Measurements from ENCODE around the gene COL4A3. TPM values are rescaled to one million over a fixed set of nuclear protein-coding genes. Genes with fewer than 3 reads are reported as not detected.

Gene COL4A3
- total and polyA plus RNA-seq, 2 donors (not counting 3 experiments of a cell fraction or from before 2014, with no cell fraction given): not detected

GRCh38 chr2:227320305-227321094, 156.1 kb downstream of the COL4A3 start:
- H2AFZ ChIP-seq (ENCODE audit: low read depth, low read length): no peak overlapping the region
- H3K27ac ChIP-seq (ENCODE audit: insufficient read depth, low read depth, low read length): no peak overlapping the region
- intact Hi-C loops (cut with micrococcal nuclease) (no loop called here), dilution Hi-C loops (cut with MboI; ENCODE audit: extremely low pct_ligation_motif_present, low sequenced_read_pairs) (no loop called here)
- H3K9ac ChIP-seq (replicated peaks; ENCODE audit: extremely low read depth, insufficient read depth, low read length): no peak overlapping the region
- CTCF ChIA-PET: interaction anchor here (1.2 kb wide), 1 partner anchor 24 kb away, joined by 3 read pairs; no protein-coding TSS in a partner anchor
- H3K9me1 ChIP-seq (replicated peaks; ENCODE audit: control insufficient read depth, extremely low read depth, insufficient read depth, low read length): no peaks in the 10 kb centered on the region
- no peak overlapping the region for H3K4me2 ChIP-seq (ENCODE audit: insufficient read depth, low read length)
- POLR2A ChIA-PET: no interaction called here
- no peak overlapping the region for H3K4me3 ChIP-seq (replicated peaks in 1 of 3; ENCODE audit: insufficient read depth in 1 of 3, low read depth in 1 of 3, low read length in 3 of 3)
- FAIRE-seq (no peak), DNase-seq (ENCODE audit: low read depth, low spot score) (no peak)
- H3K27me3 ChIP-seq (ENCODE audit: control insufficient read depth in 2 of 2, insufficient read depth in 2 of 2, low read length in 2 of 2): no peaks in the 10 kb centered on the region
- TF ChIP-seq CTCF (IDR thresholded peaks at IDR 0.05; ENCODE audit: extremely low read depth in 1 of 2, insufficient read depth in 1 of 2, low read depth in 1 of 2, low read length in 2 of 2): no peak
- no peak for TF ChIP-seq GATA2 (IDR thresholded peaks at IDR 0.05; ENCODE audit: insufficient read depth, insufficient read length, low read depth, low read length)
- H3K9me3 ChIP-seq (replicated peaks; ENCODE audit: control insufficient read depth, insufficient read depth, low read length): no peaks in the 10 kb centered on the region
- BruUV-seq (replicated peaks): no TSS peak
- no peaks in the 10 kb centered on the region for H4K20me1 ChIP-seq (replicated peaks; ENCODE audit: control insufficient read depth, extremely low read depth, insufficient read depth, low read length)
- H3K4me1 ChIP-seq (ENCODE audit: control insufficient read depth, extremely low read depth, insufficient read depth, low read length): peaks cover 5% of the 10 kb centered on the region
- H3K79me2 ChIP-seq (ENCODE audit: control insufficient read depth, insufficient read depth, low read length): peaks cover 3% of the 10 kb centered on the region
- no peaks in the 10 kb centered on the region for H3K36me3 ChIP-seq (ENCODE audit: control insufficient read depth in 2 of 2, extremely low read depth in 1 of 2, insufficient read depth in 2 of 2, low read length in 2 of 2)

- TF ChIP-seq POLR2AphosphoS5 (IDR thresholded peaks at IDR 0.05; ENCODE audit: insufficient read depth, low read depth, low read length): no peak
- no peak for TF ChIP-seq GATA2 (IDR thresholded peaks at IDR 0.05; ENCODE audit: insufficient read depth, insufficient read length, low read depth, low read length)
- no peak for TF ChIP-seq EZH2 (IDR thresholded peaks at IDR 0.05; ENCODE audit: borderline replicate concordance, low read depth, low read length, severe bottlenecking)
- no peak for TF ChIP-seq FOS (IDR thresholded peaks at IDR 0.05; ENCODE audit: borderline replicate concordance, insufficient read depth, low read length)
- TF ChIP-seq, protein P1, sequence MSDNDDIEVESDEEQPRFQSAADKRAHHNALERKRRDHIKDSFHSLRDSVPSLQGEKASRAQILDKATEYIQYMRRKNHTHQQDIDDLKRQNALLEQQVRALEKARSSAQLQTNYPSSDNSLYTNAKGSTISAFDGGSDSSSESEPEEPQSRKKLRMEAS (IDR thresholded peaks at IDR 0.05; ENCODE audit: insufficient read depth, insufficient read length): no peak
- TF ChIP-seq POLR2A (IDR thresholded peaks at IDR 0.05; ENCODE audit: low read depth, low read length): no peak
- TF ChIP-seq MYC (IDR thresholded peaks at IDR 0.05; ENCODE audit: low read depth, low read length): no peak
- no peak for TF ChIP-seq CTCF (IDR thresholded peaks at IDR 0.05; ENCODE audit: extremely low read depth in 1 of 2, insufficient read depth in 1 of 2, low read depth in 1 of 2, low read length in 2 of 2)
- TF ChIP-seq JUN (IDR thresholded peaks at IDR 0.05; ENCODE audit: borderline replicate concordance, insufficient read depth, insufficient read length, low read depth): no peak
- H3K9me1 ChIP-seq (replicated peaks; ENCODE audit: control insufficient read depth, extremely low read depth, insufficient read depth, low read length): no peaks in the 10 kb centered on the region
- H2AFZ ChIP-seq (ENCODE audit: low read depth, low read length): no peak overlapping the region
- no peaks in the 10 kb centered on the region for H3K27me3 ChIP-seq (ENCODE audit: control insufficient read depth in 2 of 2, insufficient read depth in 2 of 2, low read length in 2 of 2)
- BruUV-seq (replicated peaks): no TSS peak
- DNase-seq (ENCODE audit: low read depth, low spot score): no peak
- no peaks in the 10 kb centered on the region for H4K20me1 ChIP-seq (replicated peaks; ENCODE audit: control insufficient read depth, extremely low read depth, insufficient read depth, low read length)
- H3K4me1 ChIP-seq (ENCODE audit: control insufficient read depth, extremely low read depth, insufficient read depth, low read length): peaks cover 12% of the 10 kb centered on the region
- H3K79me2 ChIP-seq (ENCODE audit: control insufficient read depth, insufficient read depth, low read length): peaks cover 25% of the 10 kb centered on the region
- no peak overlapping the region for H3K9ac ChIP-seq (replicated peaks; ENCODE audit: extremely low read depth, insufficient read depth, low read length)
- no peak overlapping the region for H3K4me3 ChIP-seq (replicated peaks in 1 of 3; ENCODE audit: insufficient read depth in 1 of 3, low read depth in 1 of 3, low read length in 3 of 3)
- no peaks in the 10 kb centered on the region for H3K36me3 ChIP-seq (ENCODE audit: control insufficient read depth in 2 of 2, extremely low read depth in 1 of 2, insufficient read depth in 2 of 2, low read length in 2 of 2)
- intact Hi-C loops (cut with micrococcal nuclease) (no loop called here), dilution Hi-C loops (cut with MboI; ENCODE audit: extremely low pct_ligation_motif_present, low sequenced_read_pairs) (no loop called here)
- ChIA-PET POLR2A (no interaction called here), CTCF (no interaction called here)
- H3K9me3 ChIP-seq (replicated peaks; ENCODE audit: control insufficient read depth, insufficient read depth, low read length): no peaks in the 10 kb centered on the region
- FAIRE-seq: no peak
- no peak overlapping the region for H3K4me2 ChIP-seq (ENCODE audit: insufficient read depth, low read length)
- H3K27ac ChIP-seq (ENCODE audit: insufficient read depth, low read depth, low read length): no peak overlapping the region
Measured at GRCh38 chr2:227322530-227323205, 158.2 kb downstream of the COL4A3 start.
